ENCODE results near the gene PLPPR4.

DNA sequence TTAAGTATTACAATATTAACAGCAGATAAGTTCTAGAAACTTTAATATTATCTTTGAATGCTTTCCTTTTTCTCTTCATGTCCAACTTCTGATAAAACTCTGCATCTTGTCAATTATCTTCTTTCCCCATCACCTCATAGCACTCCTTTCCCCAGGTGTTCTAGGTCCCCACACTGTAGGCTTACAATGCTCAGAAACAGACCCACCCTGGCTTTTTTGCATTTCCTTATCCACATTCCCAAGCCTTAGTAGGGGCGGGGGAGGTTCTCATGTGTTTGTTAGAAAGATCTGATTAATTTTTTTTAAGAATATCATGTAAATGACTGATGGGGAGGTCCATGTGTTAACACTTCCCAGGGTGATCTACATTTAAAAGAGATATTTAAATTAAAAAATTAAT is 63.9 kb downstream of the PLPPR4 start:
- no peak for TF ChIP-seq POLR2A (IDR thresholded peaks at IDR 0.05; ENCODE audit: extremely low read depth, insufficient read length)
- TF ChIP-seq, protein P1, sequence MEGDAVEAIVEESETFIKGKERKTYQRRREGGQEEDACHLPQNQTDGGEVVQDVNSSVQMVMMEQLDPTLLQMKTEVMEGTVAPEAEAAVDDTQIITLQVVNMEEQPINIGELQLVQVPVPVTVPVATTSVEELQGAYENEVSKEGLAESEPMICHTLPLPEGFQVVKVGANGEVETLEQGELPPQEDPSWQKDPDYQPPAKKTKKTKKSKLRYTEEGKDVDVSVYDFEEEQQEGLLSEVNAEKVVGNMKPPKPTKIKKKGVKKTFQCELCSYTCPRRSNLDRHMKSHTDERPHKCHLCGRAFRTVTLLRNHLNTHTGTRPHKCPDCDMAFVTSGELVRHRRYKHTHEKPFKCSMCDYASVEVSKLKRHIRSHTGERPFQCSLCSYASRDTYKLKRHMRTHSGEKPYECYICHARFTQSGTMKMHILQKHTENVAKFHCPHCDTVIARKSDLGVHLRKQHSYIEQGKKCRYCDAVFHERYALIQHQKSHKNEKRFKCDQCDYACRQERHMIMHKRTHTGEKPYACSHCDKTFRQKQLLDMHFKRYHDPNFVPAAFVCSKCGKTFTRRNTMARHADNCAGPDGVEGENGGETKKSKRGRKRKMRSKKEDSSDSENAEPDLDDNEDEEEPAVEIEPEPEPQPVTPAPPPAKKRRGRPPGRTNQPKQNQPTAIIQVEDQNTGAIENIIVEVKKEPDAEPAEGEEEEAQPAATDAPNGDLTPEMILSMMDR (IDR thresholded peaks at IDR 0.05; ENCODE audit: low read depth, low read length) = no peak
- TF ChIP-seq, protein P2, sequence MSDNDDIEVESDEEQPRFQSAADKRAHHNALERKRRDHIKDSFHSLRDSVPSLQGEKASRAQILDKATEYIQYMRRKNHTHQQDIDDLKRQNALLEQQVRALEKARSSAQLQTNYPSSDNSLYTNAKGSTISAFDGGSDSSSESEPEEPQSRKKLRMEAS (IDR thresholded peaks at IDR 0.05; ENCODE audit: low read depth, low read length) = no peak
